ENCODE measurements around the gene RGS6.
A peak's percentile ranks its signal among the peaks of the same experiment; 100 is the strongest.

Gene RGS6

GRCh38 chr14:72589652-72590051, 657.4 kb downstream of the RGS6 start:
- no peak for DNase-seq (ENCODE audit: low spot score)

GRCh38 chr14:72590577-72590976, 658.3 kb downstream of the RGS6 start:
- no peak for DNase-seq (ENCODE audit: low spot score)

- no peak for DNase-seq (ENCODE audit: low spot score)
Observed at GRCh38 chr14:72591391-72591790, 659.2 kb downstream of the RGS6 start.

- no peak for DNase-seq (ENCODE audit: low spot score)
Observed at GRCh38 chr14:72594099-72594901, 662.1 kb downstream of the RGS6 start.

GRCh38 chr14:72595152-72595862, 663.1 kb downstream of the RGS6 start:
- no peak for DNase-seq (ENCODE audit: low spot score)

GRCh38 chr14:72597252-72598233, 665.3 kb downstream of the RGS6 start:
- no peak for DNase-seq (ENCODE audit: low spot score)

- no peak for DNase-seq (ENCODE audit: low spot score)
Observed at GRCh38 chr14:72598306-72598705, 666.1 kb downstream of the RGS6 start.

- peak; percentile 89 for DNase-seq (ENCODE audit: low spot score)
Observed at GRCh38 chr14:72599579-72600470, 667.6 kb downstream of the RGS6 start.

- DNase-seq (ENCODE audit: low spot score), result no peak
Observed at GRCh38 chr14:72600551-72601330, 668.5 kb downstream of the RGS6 start.

- DNase-seq (ENCODE audit: low spot score), result no peak
Observed at GRCh38 chr14:72603639-72604038, 671.4 kb downstream of the RGS6 start.

GRCh38 chr14:72604133-72604532, 671.9 kb downstream of the RGS6 start:
- no peak for DNase-seq (ENCODE audit: low spot score)

GRCh38 chr14:72605096-72605920, 673.1 kb downstream of the RGS6 start:
- DNase-seq (ENCODE audit: low spot score), result no peak

- DNase-seq (ENCODE audit: low spot score), result no peak
Observed at GRCh38 chr14:72605921-72606220, 673.6 kb downstream of the RGS6 start.

GRCh38 chr14:72606879-72607278, 674.6 kb downstream of the RGS6 start:
- no peak for DNase-seq (ENCODE audit: low spot score)

- no peak for DNase-seq (ENCODE audit: low spot score)
Observed at GRCh38 chr14:72607386-72608130, 675.3 kb downstream of the RGS6 start.

- DNase-seq (ENCODE audit: low spot score), result no peak
Observed at GRCh38 chr14:72608391-72609204, 676.4 kb downstream of the RGS6 start.

GRCh38 chr14:72609205-72609916, 677.1 kb downstream of the RGS6 start:
- no peak for DNase-seq (ENCODE audit: low spot score)
